ENCODE results near the gene CECR2.

Gene CECR2

GRCh38 chr22:17491090-17491640 lies 121.9 kb downstream of the CECR2 start:
- Histone ChIP-seq H3K27ac (ENCODE audit: low read depth, low read length, poor library complexity, severe bottlenecking) (no peak overlapping the region), H3K27me3 (ENCODE audit: insufficient read depth, low read length) (no peaks in the 10 kb centered on the region), H2AFZ (ENCODE audit: low read length) (no peak overlapping the region), H3K9ac (ENCODE audit: low read length) (no peak overlapping the region), H3K36me3 (ENCODE audit: insufficient read depth, low read length) (no peaks in the 10 kb centered on the region), H3K4me3 (ENCODE audit: low read depth, low read length, poor library complexity, severe bottlenecking) (no peak overlapping the region), H3K79me2 (ENCODE audit: insufficient read depth, low read length) (no peaks in the 10 kb centered on the region), H3K9me2 (ENCODE audit: low read depth, low read length) (no peaks in the 10 kb centered on the region), H3F3A (ENCODE audit: insufficient read depth, low read length) (no peaks in the 10 kb centered on the region), H3K9me3 (ENCODE audit: low read length) (no peaks in the 10 kb centered on the region), H4K20me1 (ENCODE audit: insufficient read depth, low read length) (no peaks in the 10 kb centered on the region), H3K4me1 (ENCODE audit: insufficient read depth, low read length, severe bottlenecking) (no peaks in the 10 kb centered on the region), H3K4me2 (ENCODE audit: low read length) (no peak overlapping the region)
- TF ChIP-seq CTCF (IDR thresholded peaks at IDR 0.05; ENCODE audit: low read length) (no peak), EZH2 (IDR thresholded peaks at IDR 0.05; ENCODE audit: borderline replicate concordance, low read length) (no peak)

- H3F3A ChIP-seq (ENCODE audit: insufficient read depth, low read length) = no peaks in the 10 kb centered on the region
- H3K79me2 ChIP-seq (ENCODE audit: insufficient read depth, low read length) = no peaks in the 10 kb centered on the region
- no peak overlapping the region for H3K9ac ChIP-seq (ENCODE audit: low read length)
- H3K4me2 ChIP-seq (ENCODE audit: low read length) = no peak overlapping the region
- TF ChIP-seq CTCF (IDR thresholded peaks at IDR 0.05; ENCODE audit: low read length) (no peak), EZH2 (IDR thresholded peaks at IDR 0.05; ENCODE audit: borderline replicate concordance, low read length) (no peak)
- peaks cover 6% of the 10 kb centered on the region for H3K4me1 ChIP-seq (ENCODE audit: insufficient read depth, low read length, severe bottlenecking)
- H3K4me3 ChIP-seq (ENCODE audit: low read depth, low read length, poor library complexity, severe bottlenecking) = no peak overlapping the region
- H2AFZ ChIP-seq (ENCODE audit: low read length) = no peak overlapping the region
- H3K9me3 ChIP-seq (ENCODE audit: low read length) = no peaks in the 10 kb centered on the region
- no peaks in the 10 kb centered on the region for H3K9me2 ChIP-seq (ENCODE audit: low read depth, low read length)
- H3K27me3 ChIP-seq (ENCODE audit: insufficient read depth, low read length) = no peaks in the 10 kb centered on the region
- no peak overlapping the region for H3K27ac ChIP-seq (ENCODE audit: low read depth, low read length, poor library complexity, severe bottlenecking)
- H3K36me3 ChIP-seq (ENCODE audit: insufficient read depth, low read length) = no peaks in the 10 kb centered on the region
- no peaks in the 10 kb centered on the region for H4K20me1 ChIP-seq (ENCODE audit: insufficient read depth, low read length)
Observed at GRCh38 chr22:17492247-17492646, 123.0 kb downstream of the CECR2 start.

GRCh38 chr22:17493419-17493981 lies 124.2 kb downstream of the CECR2 start:
- H3K79me2 ChIP-seq (ENCODE audit: insufficient read depth, low read length) = no peaks in the 10 kb centered on the region
- H3K4me3 ChIP-seq (ENCODE audit: low read depth, low read length, poor library complexity, severe bottlenecking) = no peak overlapping the region
- no peaks in the 10 kb centered on the region for H3K36me3 ChIP-seq (ENCODE audit: insufficient read depth, low read length)
- H3K4me1 ChIP-seq (ENCODE audit: insufficient read depth, low read length, severe bottlenecking) = peaks cover 6% of the 10 kb centered on the region
- no peak overlapping the region for H2AFZ ChIP-seq (ENCODE audit: low read length)
- no peaks in the 10 kb centered on the region for H3K9me2 ChIP-seq (ENCODE audit: low read depth, low read length)
- no peaks in the 10 kb centered on the region for H3K9me3 ChIP-seq (ENCODE audit: low read length)
- TF ChIP-seq EZH2 (IDR thresholded peaks at IDR 0.05; ENCODE audit: borderline replicate concordance, low read length) (no peak), CTCF (IDR thresholded peaks at IDR 0.05; ENCODE audit: low read length) (no peak)
- H3K4me2 ChIP-seq (ENCODE audit: low read length) = no peak overlapping the region
- no peaks in the 10 kb centered on the region for H4K20me1 ChIP-seq (ENCODE audit: insufficient read depth, low read length)
- no peak overlapping the region for H3K9ac ChIP-seq (ENCODE audit: low read length)
- no peaks in the 10 kb centered on the region for H3K27me3 ChIP-seq (ENCODE audit: insufficient read depth, low read length)
- H3F3A ChIP-seq (ENCODE audit: insufficient read depth, low read length) = no peaks in the 10 kb centered on the region
- no peak overlapping the region for H3K27ac ChIP-seq (ENCODE audit: low read depth, low read length, poor library complexity, severe bottlenecking)
